GM21526 (cell line): ENCODE results near the gene KATNAL1.
"Not testable (repeated sequence)": the region's sequence is repeated elsewhere in the genome, so short reads cannot be mapped to it uniquely, and the experiment has no call there.

Experiments used
- ATAC-seq: cut with Tn5 transposase; IDR thresholded peaks from one replicate; pipeline ENCODE4 v1.9.1; 2021; ENCODE audit warnings: moderate library complexity; ENCODE audit not compliant: unreplicated experiment, low FRiP score

The KATNAL1 gene

DNA sequence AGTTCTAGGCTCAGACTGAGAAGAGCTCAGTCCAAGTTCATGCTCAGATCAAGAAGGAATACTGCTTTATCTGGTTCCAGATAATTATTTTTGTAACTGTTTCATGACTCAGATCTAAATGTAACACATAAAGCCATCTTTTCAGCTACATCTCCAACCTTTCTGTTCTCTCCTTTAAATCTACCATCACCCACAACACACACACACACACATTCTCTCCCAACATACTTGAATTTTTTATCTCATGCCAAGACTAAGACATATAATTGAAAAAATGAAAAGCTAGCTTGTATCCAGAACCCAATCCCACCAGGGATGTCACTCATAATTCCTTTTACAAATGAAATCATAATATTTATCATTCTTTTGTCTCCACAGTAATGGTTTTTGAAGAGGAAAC is 7.6 kb downstream of the KATNAL1 start:
- ATAC-seq, result no peak

DNA sequence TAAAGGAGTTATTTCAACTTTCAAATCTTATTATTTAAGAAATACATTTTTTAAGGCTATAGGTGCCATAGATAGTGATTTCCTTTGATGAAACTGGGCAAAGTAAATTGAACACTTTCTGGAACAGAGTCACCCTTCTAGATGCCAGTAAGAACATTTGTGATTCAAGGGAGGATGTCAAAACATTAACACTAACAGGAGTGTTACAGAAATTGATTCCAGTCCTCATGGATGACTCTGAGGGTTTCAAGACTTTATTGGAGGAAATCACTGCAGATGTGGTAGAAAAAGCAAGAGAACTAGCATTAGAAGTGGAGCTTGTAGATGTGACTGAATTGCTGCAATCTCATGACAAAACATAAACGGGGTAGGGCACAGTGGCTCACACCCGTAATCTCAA is 12.2 kb downstream of the KATNAL1 start:
- no peak for ATAC-seq

DNA sequence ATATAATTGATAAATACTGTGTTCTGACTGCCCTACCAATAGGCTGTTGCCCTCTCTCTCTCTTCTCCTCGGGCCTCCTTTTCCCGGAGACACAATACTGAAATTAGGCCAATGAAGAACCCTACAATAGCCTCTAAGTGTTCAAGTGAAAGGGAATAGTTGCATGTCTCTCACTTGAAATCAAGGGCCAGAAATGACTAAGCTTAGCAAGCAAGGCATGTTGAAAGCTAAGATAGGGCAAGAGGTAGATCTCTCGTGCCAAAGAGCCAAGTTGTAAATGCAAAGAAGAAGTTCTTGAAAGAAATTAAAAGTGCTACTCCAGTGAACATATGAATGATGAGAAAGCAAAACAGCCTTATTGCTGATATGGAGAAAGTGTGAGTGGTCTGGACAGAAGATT is 13.3 kb downstream of the KATNAL1 start:
- ATAC-seq, result no peak

DNA sequence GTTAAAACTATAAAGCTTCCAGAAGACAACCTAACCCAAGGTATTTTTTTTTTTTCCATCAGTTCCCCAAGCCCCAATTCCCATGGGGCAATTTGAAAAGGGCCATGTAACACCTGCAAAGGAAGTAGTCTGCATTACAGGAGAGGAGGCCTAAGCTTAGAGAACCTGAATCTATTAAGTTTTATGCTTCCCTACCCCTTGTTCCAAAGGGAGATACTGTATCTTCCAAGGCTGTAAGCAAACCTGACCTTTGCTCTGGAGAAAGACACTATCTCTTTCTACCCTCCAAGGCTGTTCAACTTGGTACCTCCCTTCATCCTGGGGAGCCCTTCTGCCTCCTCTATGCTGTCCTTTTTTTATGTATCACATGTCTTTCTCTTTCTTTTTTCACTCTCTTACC is 15.0 kb downstream of the KATNAL1 start:
- ATAC-seq, result no peak

DNA sequence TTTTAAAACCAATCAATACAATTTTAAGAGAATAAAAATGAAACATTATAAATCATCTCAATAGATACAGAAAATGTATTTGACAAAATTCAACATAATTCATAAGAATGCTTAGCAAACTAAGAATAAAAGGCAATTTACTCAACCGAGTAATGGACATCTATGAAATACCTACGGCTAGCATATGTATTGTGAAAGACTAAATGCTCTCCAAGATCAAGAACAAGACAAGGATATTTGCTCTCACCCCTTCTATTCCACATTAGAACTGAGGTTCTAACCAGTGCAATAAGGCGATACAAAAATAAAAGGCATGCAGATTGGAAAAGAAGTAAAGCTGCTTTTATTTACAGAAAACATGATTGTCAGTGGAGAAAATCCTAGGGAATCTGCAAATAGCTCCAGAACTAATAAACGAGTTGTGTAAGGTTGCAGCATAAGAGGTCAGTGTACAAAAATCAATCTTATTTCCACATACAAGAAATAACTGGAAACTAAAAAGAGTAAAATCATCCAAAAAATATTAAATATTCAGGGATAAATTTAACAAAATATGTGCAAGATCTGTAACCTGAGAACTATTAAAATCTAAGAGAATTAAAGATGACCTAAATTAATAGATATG is 16.4 kb downstream of the KATNAL1 start:
- ATAC-seq, result no peak

DNA sequence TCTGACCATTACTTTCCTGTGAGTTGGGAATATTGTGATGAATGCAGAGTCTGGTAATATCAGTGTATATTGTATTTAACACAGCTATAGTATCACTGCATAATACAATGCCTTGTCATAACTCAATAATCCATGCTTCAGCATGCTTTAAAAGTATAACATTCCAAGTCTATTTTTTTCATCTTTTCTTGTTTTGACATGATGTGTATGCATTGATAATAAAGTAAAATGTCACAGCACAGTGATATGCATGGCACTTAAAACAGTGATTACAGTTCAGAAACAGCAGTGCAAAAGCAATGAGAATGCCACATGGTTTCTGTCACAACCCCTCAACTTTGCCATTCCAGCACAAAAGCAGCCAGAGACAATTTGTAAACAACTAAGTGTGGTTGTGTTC is 17.8 kb downstream of the KATNAL1 start:
- no peak for ATAC-seq

DNA sequence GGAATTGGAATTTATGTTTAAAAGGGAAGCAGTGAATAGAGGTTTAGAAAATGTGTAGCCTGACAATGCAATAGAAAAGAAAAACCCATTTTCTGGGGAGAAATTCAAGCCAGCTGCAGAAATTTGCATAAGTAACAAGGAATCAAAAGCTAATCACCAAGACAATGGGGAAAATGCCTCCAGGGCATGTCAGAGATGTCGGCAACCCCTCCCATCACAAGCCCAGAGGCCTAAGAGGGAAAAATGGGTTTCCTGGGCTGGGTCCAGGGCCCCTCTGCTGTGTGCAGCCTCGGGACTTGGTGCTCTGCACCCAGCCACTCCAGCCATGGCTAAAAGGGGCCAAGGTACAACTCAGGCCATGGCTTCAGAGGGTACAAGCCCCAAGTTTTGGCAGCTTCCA is 21.3 kb downstream of the KATNAL1 start:
- ATAC-seq, result not testable (repeated sequence)

DNA sequence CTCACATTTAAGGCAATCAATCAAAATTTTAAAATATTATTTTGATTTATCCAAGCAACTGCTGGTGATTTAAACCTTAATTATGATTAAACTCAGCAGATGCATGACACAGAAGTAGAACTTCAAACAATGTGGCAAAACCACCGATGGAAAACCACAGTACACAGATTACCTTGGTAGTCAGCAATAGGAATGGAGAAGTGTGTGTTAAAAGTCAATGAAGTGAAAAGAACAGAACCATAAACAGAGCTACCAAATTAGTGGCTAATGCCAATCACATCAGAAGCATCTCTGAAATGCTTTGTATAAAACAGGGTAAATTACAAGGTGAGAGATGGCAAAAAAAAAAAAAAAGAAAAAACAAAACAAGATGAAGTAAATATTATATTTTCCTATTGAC is 31.2 kb downstream of the KATNAL1 start:
- ATAC-seq, result no peak

DNA sequence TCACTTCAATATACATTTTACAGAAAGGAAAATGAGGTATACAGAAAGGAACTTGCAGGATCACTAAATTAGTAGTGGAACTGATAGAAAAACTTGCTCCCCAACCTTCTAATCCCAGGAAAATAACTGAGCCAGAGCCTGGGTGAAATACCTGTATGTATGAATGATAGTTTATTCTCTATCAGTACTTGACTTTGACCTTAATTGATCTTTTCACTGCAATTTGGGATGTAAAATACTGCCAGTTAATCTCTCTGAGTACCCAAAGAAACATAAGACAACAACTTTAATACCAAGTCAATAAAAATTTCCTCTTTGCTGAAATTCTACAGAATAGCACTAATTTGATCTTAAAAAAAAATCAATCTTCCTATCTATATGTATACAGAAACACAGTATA is 33.3 kb downstream of the KATNAL1 start:
- no peak for ATAC-seq

DNA sequence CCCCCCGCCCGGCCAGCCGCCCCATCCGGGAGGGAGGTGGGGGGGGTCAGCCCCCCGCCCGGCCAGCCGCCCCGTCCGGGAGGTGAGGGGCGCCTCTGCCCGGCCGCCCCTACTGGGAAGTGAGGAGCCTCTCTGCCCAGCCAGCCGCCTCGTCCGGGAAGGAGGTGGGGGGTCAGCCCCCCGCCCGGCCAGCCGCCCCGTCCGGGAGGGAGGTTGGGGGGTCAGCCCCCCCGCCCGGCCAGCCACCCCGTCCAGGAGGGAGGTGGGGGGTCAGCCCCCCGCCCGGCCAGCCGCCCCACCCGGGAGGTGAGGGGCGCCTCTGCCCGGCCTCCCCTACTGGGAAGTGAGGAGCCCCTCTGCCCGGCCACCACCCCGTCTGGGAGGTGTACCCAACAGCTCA is 37.3 kb downstream of the KATNAL1 start:
- not testable (repeated sequence) for ATAC-seq

DNA sequence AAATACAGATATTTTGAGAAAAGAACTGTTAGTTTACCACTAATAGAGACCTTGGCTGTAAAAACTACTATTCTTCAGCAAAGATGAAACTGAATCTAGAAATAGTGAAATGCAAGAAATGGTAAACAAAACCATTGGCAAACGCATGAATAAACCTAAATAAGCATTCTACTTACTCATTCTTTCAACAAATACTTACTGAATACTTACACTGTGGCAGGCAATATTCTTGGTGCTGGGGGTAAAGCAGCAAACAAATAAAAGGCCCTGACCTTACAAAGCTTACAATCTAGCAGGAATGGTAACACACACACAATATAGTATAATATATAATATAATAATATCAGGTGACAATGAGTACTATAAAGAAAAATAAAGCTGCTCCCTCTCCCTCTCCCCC is 38.7 kb downstream of the KATNAL1 start:
- ATAC-seq, result no peak

DNA sequence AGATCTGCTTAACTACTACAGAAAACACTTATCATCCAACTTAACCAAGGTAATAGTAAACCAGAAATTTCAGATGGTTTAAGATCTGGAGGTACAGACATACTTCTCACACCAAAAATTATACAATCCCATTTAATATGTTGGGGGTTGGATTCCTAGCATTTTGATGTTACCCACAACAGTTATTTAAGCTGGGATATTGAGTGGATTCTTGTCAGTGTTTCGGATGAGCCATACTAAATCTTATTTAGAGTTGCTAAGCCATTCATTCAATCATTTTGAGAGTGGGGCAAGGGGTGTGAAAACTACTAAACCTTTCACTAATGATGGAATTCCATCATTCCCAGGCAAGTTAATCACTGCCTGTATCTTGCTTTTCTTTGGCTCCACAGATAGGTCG is 40.6 kb downstream of the KATNAL1 start:
- ATAC-seq, result no peak

DNA sequence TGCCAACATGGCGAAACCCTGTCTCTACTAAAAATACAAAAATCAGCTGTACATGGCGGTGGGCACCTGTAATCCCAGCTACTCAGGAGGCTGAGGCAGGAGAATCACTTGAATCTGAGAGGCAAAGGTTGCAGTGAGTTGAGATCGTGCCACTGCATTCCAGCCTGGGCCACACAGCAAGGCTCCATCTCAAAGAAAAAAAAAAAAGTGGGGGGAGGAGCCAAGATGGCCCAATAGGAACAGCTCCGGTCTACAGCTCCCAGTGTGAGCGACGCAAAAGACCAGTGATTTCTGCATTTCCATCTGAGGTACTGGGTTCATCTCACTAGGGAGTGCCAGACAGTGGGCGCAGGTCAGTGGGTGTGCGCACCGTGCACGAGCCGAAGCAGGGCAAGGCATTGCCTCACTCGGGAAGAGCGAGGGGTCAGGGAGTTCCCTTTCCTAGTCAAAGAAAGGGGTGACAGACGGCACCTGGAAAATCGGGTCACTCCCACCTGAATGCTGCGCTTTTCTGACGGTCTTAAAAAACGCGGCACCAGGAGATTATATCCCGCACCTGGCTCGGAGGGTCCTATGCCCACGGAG is 48.1 kb downstream of the KATNAL1 start:
- not testable (repeated sequence) for ATAC-seq

DNA sequence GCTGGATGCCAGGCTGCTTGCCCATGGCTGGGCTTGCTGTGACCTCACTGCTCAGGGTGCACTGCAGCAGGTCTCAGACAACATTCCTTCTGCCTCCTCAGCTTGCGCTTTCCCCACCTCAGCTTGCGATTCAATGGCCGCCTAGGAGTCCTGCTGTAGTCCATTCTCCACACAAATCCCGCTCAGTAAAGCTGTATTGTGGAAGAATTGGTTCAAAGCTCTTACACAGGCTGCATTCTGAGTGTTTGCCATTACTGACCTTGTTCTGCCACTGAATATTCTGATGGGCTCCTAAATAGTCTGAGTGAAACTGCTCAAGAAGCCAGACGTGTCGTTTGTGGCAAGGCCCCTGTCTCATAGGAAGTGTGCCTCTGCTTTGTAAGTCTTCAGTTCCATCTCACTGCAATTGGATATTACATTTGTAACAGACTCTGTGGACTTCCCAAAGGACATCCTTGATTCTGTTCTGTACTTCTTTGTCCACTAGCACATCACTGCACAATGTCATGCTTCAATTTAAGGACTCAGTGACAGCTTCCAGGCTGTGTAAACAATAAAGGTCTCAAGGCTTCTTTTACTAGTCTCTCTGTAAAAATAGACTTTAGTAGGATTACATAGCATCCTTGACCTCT is 49.8 kb downstream of the KATNAL1 start:
- ATAC-seq, result no peak

DNA sequence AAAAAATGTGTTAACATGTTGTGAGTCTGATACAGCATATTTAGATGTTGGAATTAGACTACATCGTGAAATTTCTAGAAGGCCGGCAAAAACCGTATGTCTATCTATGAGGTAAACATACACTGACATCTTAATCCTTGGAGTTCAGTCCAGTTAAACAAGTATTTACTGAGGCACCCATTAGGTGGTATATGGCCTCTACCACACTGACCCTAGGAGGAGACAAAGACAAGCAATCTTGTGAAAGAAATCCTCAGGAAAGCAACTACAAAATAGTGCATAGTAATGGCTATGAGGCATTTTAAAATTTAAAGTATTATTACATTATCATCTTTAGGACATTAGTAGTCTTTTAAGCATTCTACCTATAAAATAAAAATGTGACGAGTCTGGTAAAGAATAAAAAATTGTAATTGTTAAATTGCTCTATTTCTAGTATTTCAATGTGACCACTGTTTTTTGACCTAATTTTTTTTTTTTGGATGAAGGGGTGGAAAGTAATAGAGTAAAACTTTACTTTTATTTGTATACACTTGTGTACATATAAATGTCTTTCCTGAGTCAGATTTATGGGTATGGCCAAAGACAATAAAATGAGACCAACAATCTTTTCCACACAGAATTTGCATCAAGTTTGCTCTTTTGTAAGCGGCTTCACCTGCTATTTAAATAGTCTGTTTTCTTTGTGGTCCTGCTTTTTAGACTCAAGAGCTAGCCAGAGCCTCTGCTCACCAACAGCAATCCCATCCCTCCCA is 50.5 kb downstream of the KATNAL1 start:
- ATAC-seq, result no peak

DNA sequence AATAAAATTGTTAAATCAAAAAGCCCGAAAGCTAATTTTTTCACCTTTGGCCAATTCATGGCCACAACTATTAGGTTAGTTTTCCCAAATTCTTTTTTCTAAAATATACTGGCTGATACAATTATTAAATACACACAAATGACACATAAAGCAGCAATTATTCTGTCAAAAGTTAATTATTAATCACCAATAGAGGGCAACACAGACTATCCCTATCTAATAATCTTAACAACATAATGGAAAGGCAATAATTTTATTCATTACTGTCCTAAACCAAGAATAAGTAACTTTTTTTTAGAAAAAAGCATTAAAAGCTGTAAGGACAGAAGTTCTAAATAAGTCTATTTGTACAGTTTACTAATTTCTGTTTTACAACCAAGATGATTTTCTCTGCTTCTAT is 51.7 kb downstream of the KATNAL1 start:
- no peak for ATAC-seq

DNA sequence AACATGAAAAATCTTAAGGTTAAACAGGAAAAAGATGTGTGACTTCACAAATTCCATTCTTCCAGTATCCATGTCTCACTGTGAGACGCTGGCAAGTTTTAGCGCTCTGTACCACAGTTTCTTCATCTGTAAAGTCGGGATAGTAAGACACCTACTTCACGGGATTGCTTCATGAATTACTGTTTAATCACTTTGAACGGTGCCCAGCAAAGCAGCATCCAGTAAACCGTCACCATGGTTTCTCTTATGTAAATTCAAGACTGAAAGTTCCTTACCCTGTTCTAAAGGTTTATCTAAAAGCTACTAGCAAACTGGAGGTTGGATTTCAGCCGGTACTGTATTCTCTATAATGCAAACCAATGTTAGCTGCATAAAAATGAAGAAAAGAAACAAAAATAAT is 53.5 kb downstream of the KATNAL1 start:
- no peak for ATAC-seq

DNA sequence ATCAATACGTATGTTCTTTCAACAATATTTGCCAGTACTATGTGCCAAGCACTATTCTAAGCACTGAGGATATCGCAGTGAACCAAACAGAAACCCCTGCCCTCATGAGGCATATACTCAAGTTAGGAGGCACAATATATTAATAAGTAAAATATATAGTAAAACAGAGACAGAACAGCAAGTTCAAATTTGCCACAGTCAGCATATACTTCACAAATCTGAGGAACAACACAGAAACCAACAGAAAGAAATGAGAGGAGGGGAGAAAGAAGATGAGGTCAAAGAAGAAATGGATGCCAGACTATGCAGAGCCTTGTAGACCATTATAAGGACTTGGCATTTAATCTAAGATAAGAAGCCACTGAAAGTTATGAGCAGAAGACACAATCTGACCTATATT is 59.9 kb downstream of the KATNAL1 start:
- no peak for ATAC-seq

DNA sequence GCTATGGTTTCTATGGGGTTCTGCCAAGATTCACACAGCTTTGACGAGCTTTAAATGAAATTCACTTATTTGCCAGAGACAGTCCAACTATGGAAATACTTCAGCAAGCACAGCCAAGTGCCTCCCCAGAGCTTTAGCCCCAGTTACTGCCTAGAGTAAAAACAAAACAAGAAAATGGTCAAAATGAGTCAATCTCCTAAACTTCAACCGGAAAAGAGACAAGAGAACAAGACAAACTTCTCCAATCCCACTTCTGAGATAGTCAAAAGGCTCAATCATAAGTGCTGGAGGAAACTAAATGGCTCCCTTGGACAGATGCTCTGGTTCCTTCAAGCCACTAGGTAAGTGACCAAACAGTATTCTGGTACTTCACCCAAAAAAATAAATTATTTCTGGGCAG is 65.8 kb downstream of the KATNAL1 start:
- ATAC-seq, result no peak

DNA sequence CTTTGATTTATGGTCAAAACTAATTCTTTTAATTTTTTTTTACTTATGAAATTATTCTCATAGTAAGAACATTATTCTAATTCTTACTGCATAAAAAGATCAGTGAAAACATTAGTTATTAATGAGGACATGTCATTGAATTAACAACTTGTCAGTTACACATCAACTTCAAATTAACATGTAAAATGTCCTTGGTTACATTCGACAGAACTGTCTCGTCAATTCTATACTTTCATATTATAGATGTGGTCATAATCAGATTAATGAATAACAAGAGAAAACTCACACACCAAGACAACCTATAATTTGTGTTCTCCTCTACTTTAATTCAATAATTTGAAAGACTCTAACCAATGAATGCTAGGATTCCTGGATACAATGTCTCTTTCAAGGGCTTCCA is 66.7 kb downstream of the KATNAL1 start:
- ATAC-seq, result no peak

DNA sequence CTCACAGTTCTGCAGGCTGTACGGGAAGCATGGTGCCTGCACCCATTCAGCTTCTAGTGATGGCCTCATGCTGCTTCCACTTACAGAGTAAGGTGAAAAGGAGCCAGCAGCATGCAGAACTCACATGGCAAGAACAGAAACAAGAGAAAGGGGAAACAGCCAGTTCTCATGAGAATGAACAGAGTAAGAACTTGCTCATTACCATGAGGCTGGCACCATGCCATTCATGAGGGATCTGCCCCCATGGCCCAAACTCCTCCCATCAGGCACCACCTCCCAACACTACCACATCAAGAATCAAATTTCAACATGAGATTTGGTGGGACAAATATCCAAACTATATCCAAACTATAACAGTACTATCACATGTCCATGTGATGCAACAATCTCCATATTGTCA is 72.1 kb downstream of the KATNAL1 start:
- ATAC-seq, result no peak
